A673 (cell line): ENCODE measurements around the gene PDE4B. TPM values are rescaled to one million over a fixed set of nuclear protein-coding genes. Genes with fewer than 3 reads are reported as not detected.

Experiments used
- BruUV-seq: library from RNA; stranded (reverse); fragments of 400-500 nt; replicated peaks from 2 replicates; lab custom pipeline; 2021; lab: Mats Ljungman, UMichigan
- CTCF ChIA-PET: fragments of 300-600 bp; sonication (Branson Sonifier 250); formaldehyde crosslinking; loops from one replicate; lab custom pipeline; 2022; ENCODE audit warnings: antibody characterized with exemption; lab: Charles Lee
- POLR2A ChIA-PET: fragments of 300-600 bp; sonication (Branson Sonifier 250); formaldehyde crosslinking; loops from one replicate; lab custom pipeline; 2022; ENCODE audit warnings: antibody characterized with exemption; ENCODE audit not compliant: low non-redundant PET; lab: Charles Lee
- DNase-seq: peaks from one replicate; pipeline ENCODE4 v3.0.0-alpha.2; 2015; ENCODE audit warnings: low spot score
- H3K27ac ChIP-seq: fragments of 200-600 bp; sonication (generic); 2 replicates; pipeline ENCODE4 v1.5.1; 2016; ENCODE audit warnings: mixed run types, low read depth, mild to moderate bottlenecking, mixed read lengths, antibody characterized with exemption, low read length; ENCODE audit not compliant: poor library complexity, severe bottlenecking
- H3K27me3 ChIP-seq: fragments of 200-600 bp; sonication (generic); replicated peaks from 2 replicates; pipeline ENCODE4 v1.6.1; 2017; ENCODE audit warnings: mixed run types, low read depth, mild to moderate bottlenecking, mixed read lengths, antibody characterized with exemption, low read length; ENCODE audit not compliant: insufficient read depth, poor library complexity
- H3K36me3 ChIP-seq: fragments of 200-600 bp; sonication (generic); 2 replicates; pipeline ENCODE4 v1.6.1; 2016; ENCODE audit warnings: mixed run types, mild to moderate bottlenecking, mixed read lengths, antibody characterized with exemption, low read length; ENCODE audit not compliant: insufficient read depth, poor library complexity, severe bottlenecking
- H3K4me1 ChIP-seq: fragments of 200-600 bp; sonication (generic); 2 replicates; pipeline ENCODE4 v1.6.1; 2017; ENCODE audit warnings: mixed run types, mild to moderate bottlenecking, mixed read lengths, antibody characterized with exemption, low read length; ENCODE audit not compliant: insufficient read depth, poor library complexity, severe bottlenecking
- H3K4me3 ChIP-seq: fragments of 200-600 bp; sonication (generic); 2 replicates; pipeline ENCODE4 v1.5.1; 2016; ENCODE audit warnings: low read depth, mixed run types, mild to moderate bottlenecking, mixed read lengths, low read length; ENCODE audit not compliant: poor library complexity, severe bottlenecking
- H3K9me3 ChIP-seq: fragments of 200-600 bp; sonication (generic); 2 replicates; pipeline ENCODE4 v1.6.1; 2016; ENCODE audit warnings: mixed run types, low read depth, mild to moderate bottlenecking, mixed read lengths, antibody characterized with exemption, low read length; ENCODE audit not compliant: poor library complexity, severe bottlenecking
- EZH2 ChIP-seq: fragments of 200-600 bp; sonication (generic); IDR thresholded peaks from 2 replicates; pipeline ENCODE4 v1.6.1; 2017; ENCODE audit warnings: borderline replicate concordance, low read depth, mild to moderate bottlenecking, mixed read lengths, antibody characterized with exemption, low read length; ENCODE audit not compliant: poor library complexity, severe bottlenecking
- intact Hi-C: fragments of 100-400 bp; cut with micrococcal nuclease; formaldehyde crosslinking; loops from one replicate; pipeline ENCODE4 v1.10.0; 2022; ENCODE audit not compliant: unreplicated experiment
- total RNA-seq: library from RNA; stranded (reverse); gene quantifications from 2 replicates; pipeline ENCODE4 v1.2.3, GENCODE V29; 2021
- TF ChIP-seq, protein P1 (sequence below): fragments of 300-800, 200-600 bp; sonication (generic); conservative IDR thresholded peaks from 2 replicates; pipeline ENCODE4 v1.5.1; 2017; ENCODE audit warnings: low read depth, mild to moderate bottlenecking, antibody characterized with exemption, low read length, moderate library complexity, mixed read lengths

Gene PDE4B
- total RNA-seq, 1 experiment from 2014 or later: 20.0 TPM

DNA sequence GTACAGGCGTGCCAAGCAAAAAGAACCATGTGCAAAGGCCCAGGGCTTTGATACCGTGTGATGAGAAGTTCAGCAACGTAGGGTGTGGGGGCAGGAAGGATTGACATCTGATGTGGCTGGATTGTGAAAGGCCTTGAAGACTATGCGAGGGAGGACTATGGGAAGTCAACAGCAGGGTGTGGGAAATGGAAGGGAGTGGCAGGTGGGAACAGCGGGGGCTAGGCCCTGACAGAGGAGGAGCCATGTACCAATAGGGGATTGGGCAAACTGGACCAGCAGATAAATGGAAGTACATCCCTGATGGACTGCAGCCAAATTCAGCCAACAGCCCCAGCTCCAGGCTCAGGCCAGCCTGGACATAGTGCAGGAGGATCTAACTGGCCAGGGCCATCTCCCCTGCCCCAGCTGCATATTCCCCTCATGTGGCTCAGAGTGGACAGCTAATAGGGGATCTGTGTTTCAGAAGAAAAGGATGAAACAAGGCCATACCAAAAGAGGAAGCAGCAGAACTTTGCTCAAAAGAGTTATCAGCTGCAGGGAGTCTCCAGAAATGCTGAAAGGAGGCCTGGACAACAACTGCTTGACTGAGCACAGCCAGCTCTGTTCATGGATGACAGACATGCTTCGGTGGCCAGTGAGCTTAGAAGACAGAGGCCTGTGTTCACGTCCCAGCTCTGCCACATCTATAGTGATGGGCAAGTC lies 601.0 kb downstream of the PDE4B start:
- H3K27ac ChIP-seq: no peak overlapping the region

DNA sequence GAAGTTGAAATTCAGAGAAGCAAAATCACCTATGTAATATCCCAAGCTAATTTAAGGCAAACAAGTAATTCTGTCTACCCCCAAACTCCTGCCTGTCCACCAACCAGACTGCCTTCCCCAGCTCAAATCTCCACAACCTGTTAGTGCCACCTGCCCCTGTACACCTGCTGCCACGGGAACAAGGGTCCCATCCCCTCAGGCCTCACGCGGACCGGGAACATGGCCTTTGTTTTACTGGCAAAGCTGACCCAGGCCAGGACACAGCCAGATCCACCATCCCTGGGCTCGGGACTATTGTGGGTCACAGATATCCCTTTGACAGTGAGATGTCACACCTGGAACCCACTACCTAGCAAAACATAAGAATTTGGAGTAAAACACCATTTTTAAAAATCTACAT lies 601.9 kb downstream of the PDE4B start:
- intact Hi-C loops: no loop called here
- no peak for DNase-seq
- H3K9me3 ChIP-seq: peaks cover 5% of the 10 kb centered on the region
- H3K27ac ChIP-seq: no peak overlapping the region
- ChIA-PET POLR2A (no interaction called here), CTCF (no interaction called here)
- H3K27me3 ChIP-seq: no peaks in the 10 kb centered on the region
- peaks cover 7% of the 10 kb centered on the region for H3K4me1 ChIP-seq
- H3K4me3 ChIP-seq: no peak overlapping the region
- no TSS peak for BruUV-seq
- no peaks in the 10 kb centered on the region for H3K36me3 ChIP-seq
- TF ChIP-seq, protein P1, sequence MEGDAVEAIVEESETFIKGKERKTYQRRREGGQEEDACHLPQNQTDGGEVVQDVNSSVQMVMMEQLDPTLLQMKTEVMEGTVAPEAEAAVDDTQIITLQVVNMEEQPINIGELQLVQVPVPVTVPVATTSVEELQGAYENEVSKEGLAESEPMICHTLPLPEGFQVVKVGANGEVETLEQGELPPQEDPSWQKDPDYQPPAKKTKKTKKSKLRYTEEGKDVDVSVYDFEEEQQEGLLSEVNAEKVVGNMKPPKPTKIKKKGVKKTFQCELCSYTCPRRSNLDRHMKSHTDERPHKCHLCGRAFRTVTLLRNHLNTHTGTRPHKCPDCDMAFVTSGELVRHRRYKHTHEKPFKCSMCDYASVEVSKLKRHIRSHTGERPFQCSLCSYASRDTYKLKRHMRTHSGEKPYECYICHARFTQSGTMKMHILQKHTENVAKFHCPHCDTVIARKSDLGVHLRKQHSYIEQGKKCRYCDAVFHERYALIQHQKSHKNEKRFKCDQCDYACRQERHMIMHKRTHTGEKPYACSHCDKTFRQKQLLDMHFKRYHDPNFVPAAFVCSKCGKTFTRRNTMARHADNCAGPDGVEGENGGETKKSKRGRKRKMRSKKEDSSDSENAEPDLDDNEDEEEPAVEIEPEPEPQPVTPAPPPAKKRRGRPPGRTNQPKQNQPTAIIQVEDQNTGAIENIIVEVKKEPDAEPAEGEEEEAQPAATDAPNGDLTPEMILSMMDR: no peak
- no peak for TF ChIP-seq EZH2

More for the DNA sequence above, 601.0 kb downstream of the PDE4B start:
- DNase-seq: no peak
- Histone ChIP-seq H3K36me3 (no peaks in the 10 kb centered on the region), H3K9me3 (peaks cover 8% of the 10 kb centered on the region), H3K4me3 (no peak overlapping the region), H3K4me1 (peaks cover 7% of the 10 kb centered on the region), H3K27me3 (no peaks in the 10 kb centered on the region)
- ChIA-PET POLR2A (no interaction called here), CTCF (no interaction called here)
- no TSS peak for BruUV-seq
- TF ChIP-seq EZH2: no peak
- intact Hi-C loops: no loop called here

DNA sequence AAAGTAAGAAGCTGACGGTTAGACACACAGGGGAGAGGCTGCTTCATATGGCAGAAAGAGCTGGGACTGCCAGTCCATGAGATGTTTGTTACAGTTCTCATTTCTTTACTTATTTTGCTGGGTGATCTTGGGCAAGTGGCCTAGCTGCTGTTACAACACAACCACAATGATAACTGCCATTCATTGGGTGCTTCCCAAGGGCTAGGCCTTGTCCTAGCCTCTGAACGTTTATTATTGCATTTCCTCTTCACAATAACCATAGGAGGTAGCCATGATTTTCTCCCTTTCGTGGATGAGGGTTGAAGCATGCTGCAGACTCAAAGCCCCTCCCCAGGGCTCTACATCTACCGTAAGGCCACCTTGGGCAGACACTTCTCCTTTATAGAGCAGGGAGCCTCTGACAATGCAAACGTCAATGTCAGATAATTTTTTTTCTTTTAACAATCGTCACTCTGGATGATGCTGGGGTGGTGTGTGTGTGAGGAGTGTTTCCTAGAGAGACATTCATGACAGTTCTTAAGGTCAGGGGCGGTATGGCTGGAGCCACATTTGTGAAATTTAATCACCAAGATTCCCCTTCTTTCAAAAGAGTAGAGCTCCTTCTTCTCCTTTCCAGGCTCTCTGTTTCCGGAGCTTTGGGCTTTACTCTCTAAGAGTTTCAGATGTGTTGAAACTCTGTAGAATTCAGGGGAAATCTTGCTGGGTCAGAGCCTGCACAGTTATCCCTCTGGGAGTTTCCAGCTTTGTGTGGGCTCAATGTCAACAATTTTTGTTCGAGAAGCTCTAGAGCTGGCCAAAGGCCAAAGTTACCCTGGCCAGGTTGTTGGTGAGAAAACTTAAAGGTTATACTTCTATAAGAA lies 602.7 kb downstream of the PDE4B start:
- H3K4me3 ChIP-seq: no peak overlapping the region
- POLR2A ChIA-PET: no interaction called here
- intact Hi-C loops: no loop called here
- H3K27me3 ChIP-seq: no peaks in the 10 kb centered on the region
- TF ChIP-seq, protein P1: no peak
- no peak for TF ChIP-seq EZH2
- H3K27ac ChIP-seq: no peak overlapping the region
- DNase-seq: no peak
- no peaks in the 10 kb centered on the region for H3K36me3 ChIP-seq
- no peaks in the 10 kb centered on the region for H3K9me3 ChIP-seq
- BruUV-seq: no TSS peak
- CTCF ChIA-PET: no interaction called here
- H3K4me1 ChIP-seq: peaks cover 7% of the 10 kb centered on the region
